AG04450 (cell line): Measurements from ENCODE around the gene SPTBN4. TPM values are rescaled to one million over a fixed set of nuclear protein-coding genes. Genes with fewer than 3 reads are reported as not detected.
A peak's percentile ranks its signal among the peaks of the same experiment; 100 is the strongest.
"Not testable (repeated sequence)": the region's sequence is repeated elsewhere in the genome, so short reads cannot be mapped to it uniquely, and the experiment has no call there.

Experiments used
- CTCF ChIA-PET: fragments of 300-600, 350-600 bp; formaldehyde crosslinking; extraction: SDS; loops from one replicate; lab custom pipeline; 2022; ENCODE audit warnings: antibody characterized with exemption, inconsistent platforms; lab: Charles Lee
- POLR2A ChIA-PET: fragments of 350-600 bp; formaldehyde crosslinking; extraction: SDS; loops from one replicate; lab custom pipeline; 2021; ENCODE audit warnings: antibody characterized with exemption, inconsistent platforms; lab: Yijun Ruan, JAX
- DNase-seq: peaks from one replicate; pipeline ENCODE4 v3.0.0-alpha.2; 2011; ENCODE audit warnings: low read depth, low spot score
- H3K27ac ChIP-seq: one replicate; pipeline ENCODE4 v1.5.1; 2012; ENCODE audit warnings: low read depth, low read length, control low read depth
- H3K27me3 ChIP-seq: one replicate; pipeline ENCODE4 v1.6.0; 2012; ENCODE audit warnings: low read length; ENCODE audit not compliant: control insufficient read depth, insufficient read depth
- H3K4me3 ChIP-seq: 2 replicates; pipeline ENCODE4 v1.5.1; 2011; ENCODE audit warnings: mild to moderate bottlenecking, low read depth, low read length, control low read depth
- H3K9me3 ChIP-seq: 2 replicates; pipeline ENCODE4 v1.5.1; 2012; ENCODE audit warnings: low read length; ENCODE audit not compliant: control insufficient read depth, insufficient read depth
- polyA plus RNA-seq: library from polyadenylated mRNA; depleted of rRNA; stranded (reverse); fragments of >200 nt; gene quantifications from 2 replicates; pipeline ENCODE4 v1.2.3, GENCODE V29; 2011; rRNA removed
- small RNA-seq: library from RNA; depleted of rRNA; stranded (forward); fragments of <200 nt; gene quantifications from one replicate; pipeline ENCODE3, GENCODE V24; 2012; ENCODE audit warnings: low read depth; ENCODE audit not compliant: insufficient read length
- TF ChIP-seq, protein P1 (sequence below): IDR thresholded peaks from 2 replicates; pipeline ENCODE4 v1.5.1; 2011; ENCODE audit warnings: low read depth, low read length, control low read depth, inconsistent platforms

The SPTBN4 gene
- polyA plus RNA-seq, 1 experiment: 1.3 TPM

- H3K4me3 ChIP-seq: no peak overlapping the region
- H3K9me3 ChIP-seq: no peaks in the 10 kb centered on the region; the same call in 1 of the 2 replicates
- DNase-seq: no peak
- no peaks in the 10 kb centered on the region for H3K27me3 ChIP-seq
- CTCF ChIA-PET: interaction anchor here (5.4 kb wide), 1 partner anchor 12 kb away, joined by 117 read pairs; no protein-coding TSS in a partner anchor
- no peak overlapping the region for H3K27ac ChIP-seq
- POLR2A ChIA-PET: interaction anchor here (0.6 to 1.3 kb wide), 3 partner anchors 8 to 23 kb away, joined by 3 to 12 read pairs (median 5); no protein-coding TSS in a partner anchor
- TF ChIP-seq, protein P1, sequence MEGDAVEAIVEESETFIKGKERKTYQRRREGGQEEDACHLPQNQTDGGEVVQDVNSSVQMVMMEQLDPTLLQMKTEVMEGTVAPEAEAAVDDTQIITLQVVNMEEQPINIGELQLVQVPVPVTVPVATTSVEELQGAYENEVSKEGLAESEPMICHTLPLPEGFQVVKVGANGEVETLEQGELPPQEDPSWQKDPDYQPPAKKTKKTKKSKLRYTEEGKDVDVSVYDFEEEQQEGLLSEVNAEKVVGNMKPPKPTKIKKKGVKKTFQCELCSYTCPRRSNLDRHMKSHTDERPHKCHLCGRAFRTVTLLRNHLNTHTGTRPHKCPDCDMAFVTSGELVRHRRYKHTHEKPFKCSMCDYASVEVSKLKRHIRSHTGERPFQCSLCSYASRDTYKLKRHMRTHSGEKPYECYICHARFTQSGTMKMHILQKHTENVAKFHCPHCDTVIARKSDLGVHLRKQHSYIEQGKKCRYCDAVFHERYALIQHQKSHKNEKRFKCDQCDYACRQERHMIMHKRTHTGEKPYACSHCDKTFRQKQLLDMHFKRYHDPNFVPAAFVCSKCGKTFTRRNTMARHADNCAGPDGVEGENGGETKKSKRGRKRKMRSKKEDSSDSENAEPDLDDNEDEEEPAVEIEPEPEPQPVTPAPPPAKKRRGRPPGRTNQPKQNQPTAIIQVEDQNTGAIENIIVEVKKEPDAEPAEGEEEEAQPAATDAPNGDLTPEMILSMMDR: no peak
Observed at GRCh38 chr19:40622773-40623075, 155.9 kb downstream of the SPTBN4 start.

- Histone ChIP-seq H3K27me3 (no peaks in the 10 kb centered on the region), H3K27ac (no peak overlapping the region), H3K4me3 (no peak overlapping the region), H3K9me3 (no peaks in the 10 kb centered on the region; the same call in 1 of the 2 replicates)
- ChIA-PET POLR2A (interaction anchor here (0.8 to 1.3 kb wide), 2 partner anchors 9 to 20 kb away, joined by 3 to 5 read pairs; no protein-coding TSS in a partner anchor), CTCF (interaction anchor here (1.6 to 5.4 kb wide), 2 partner anchors 10 to 11 kb away, joined by 18 to 117 read pairs; no protein-coding TSS in a partner anchor)
- DNase-seq: no peak
- TF ChIP-seq, protein P1: no peak
Observed at GRCh38 chr19:40623403-40624251, 156.8 kb downstream of the SPTBN4 start.

DNA sequence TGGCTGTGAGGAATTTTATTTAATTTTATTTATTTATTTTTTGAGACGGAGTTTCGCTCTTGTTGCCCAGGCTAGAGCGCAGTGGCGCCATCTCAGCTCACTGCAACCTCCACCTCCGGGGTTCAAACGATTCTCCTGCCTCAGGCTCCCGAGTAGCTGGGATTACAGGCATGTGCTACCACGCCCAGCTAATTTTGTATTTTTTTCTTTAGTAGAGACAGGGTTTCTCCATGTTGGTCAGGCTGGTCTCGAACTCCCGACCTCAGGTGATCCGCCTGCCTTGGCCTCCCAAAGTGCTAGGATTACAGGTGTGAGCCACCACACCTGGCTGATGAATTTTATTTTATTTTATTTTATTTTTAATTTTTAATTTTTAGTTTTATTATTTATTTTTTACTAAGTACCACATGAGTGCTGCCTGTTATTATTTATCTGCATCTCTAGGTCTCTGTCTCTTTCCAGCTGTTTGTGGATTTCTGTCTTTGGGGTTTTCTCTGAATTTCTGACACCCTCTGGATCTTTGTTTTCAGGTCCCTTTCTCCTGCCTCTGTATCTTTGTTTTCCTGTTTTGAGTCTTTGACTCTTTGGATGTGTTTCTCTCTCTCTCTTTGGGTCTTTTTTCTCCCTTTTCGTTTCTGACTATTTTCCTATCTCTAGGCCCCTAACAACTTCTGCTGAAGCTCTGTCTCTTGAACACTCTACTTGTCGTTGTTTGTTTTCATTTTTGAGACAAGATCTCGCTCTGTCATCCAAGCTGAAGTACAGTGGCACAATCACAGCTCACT is 157.8 kb downstream of the SPTBN4 start:
- CTCF ChIA-PET: interaction anchor here (1.6 kb wide), 1 partner anchor 9 kb away, joined by 18 read pairs; no protein-coding TSS in a partner anchor
- not testable (repeated sequence) for DNase-seq

GRCh38 chr19:40625406-40626120 is 158.8 kb downstream of the SPTBN4 start:
- TF ChIP-seq, protein P1: no peak
- H3K27me3 ChIP-seq: no peaks in the 10 kb centered on the region
- H3K27ac ChIP-seq: peak overlapping the region; percentile 11
- no peaks in the 10 kb centered on the region; the same call in 1 of the 2 replicates for H3K9me3 ChIP-seq
- no peak overlapping the region for H3K4me3 ChIP-seq
- ChIA-PET CTCF (interaction anchor here (1.6 kb wide), 1 partner anchor 8 kb away, joined by 18 read pairs; no protein-coding TSS in a partner anchor), POLR2A (no interaction called here)
- DNase-seq: no peak

More for the DNA sequence above, 157.8 kb downstream of the SPTBN4 start:
- not testable (repeated sequence) for H3K27me3 ChIP-seq, H3K4me3 ChIP-seq, H3K27ac ChIP-seq, H3K9me3 ChIP-seq
- POLR2A ChIA-PET: interaction anchor here (0.9 kb wide), 1 partner anchor 21 kb away, joined by 3 read pairs; no protein-coding TSS in a partner anchor

Small RNA genes within 50 kb of the gene (small RNA-seq; reads per million reads assigned to genes)
- not detected for gene RF00017

Other genes with a start within 250 kb of the SPTBN4 start
- not detected in 2 replicates for gene TTC9B, start 248.6 kb upstream of the SPTBN4 start, polyA plus RNA-seq
- 0.16 and 0.21 TPM in 2 replicates for gene CCNP, start 240.3 kb upstream of the SPTBN4 start, polyA plus RNA-seq
- gene AKT2, start 181.7 kb upstream of the SPTBN4 start, polyA plus RNA-seq: 99.8 and 122 TPM in 2 replicates
- 15.9 and 16.9 TPM in 2 replicates for gene C19orf47, start 118.6 kb upstream of the SPTBN4 start, polyA plus RNA-seq
- 395 and 559 TPM in 2 replicates for gene PLD3, start 118.3 kb upstream of the SPTBN4 start, polyA plus RNA-seq
- 0.09 and 0.11 TPM in 2 replicates for gene HIPK4, start 76.8 kb upstream of the SPTBN4 start, polyA plus RNA-seq
- gene PRX, start 53.6 kb upstream of the SPTBN4 start, polyA plus RNA-seq: 1.8 and 1.9 TPM in 2 replicates
- gene SERTAD1, start 41.0 kb upstream of the SPTBN4 start, polyA plus RNA-seq: 11.9 and 16.2 TPM in 2 replicates
- 16.1 and 19.6 TPM in 2 replicates for gene SERTAD3, start 22.7 kb upstream of the SPTBN4 start, polyA plus RNA-seq
- gene BLVRB, start 1.3 kb upstream of the SPTBN4 start, polyA plus RNA-seq: 40.4 and 58.0 TPM in 2 replicates
- gene SHKBP1, start 109.9 kb downstream of the SPTBN4 start, polyA plus RNA-seq: 42.5 and 62.7 TPM in 2 replicates
- 41.3 and 70.3 TPM in 2 replicates for gene LTBP4, start 134.4 kb downstream of the SPTBN4 start, polyA plus RNA-seq
- gene NUMBL, start 223.7 kb downstream of the SPTBN4 start, polyA plus RNA-seq: 29.4 and 30.9 TPM in 2 replicates
- gene COQ8B, start 249.9 kb downstream of the SPTBN4 start, polyA plus RNA-seq: 16.0 and 20.2 TPM in 2 replicates